Measurements from ENCODE around the gene CCNL2.

The CCNL2 gene

GRCh38 chr1:1347663-1348419 lies 51.3 kb downstream of the CCNL2 start:
- peak; percentile 54 for DNase-seq (ENCODE audit: low read depth)
- H3K4me3 ChIP-seq (ENCODE audit: low read length), result peak overlapping the region; percentile 73
- TF ChIP-seq CTCF (IDR thresholded peaks at IDR 0.05; ENCODE audit: insufficient read depth, low read depth, low read length, missing control alignments), result no peak

- peak overlapping the region; percentile 73 for H3K4me3 ChIP-seq (ENCODE audit: low read length)
- DNase-seq (ENCODE audit: low read depth), result no peak
- no peak for TF ChIP-seq CTCF (IDR thresholded peaks at IDR 0.05; ENCODE audit: insufficient read depth, low read depth, low read length, missing control alignments)
Measured at GRCh38 chr1:1347026-1347595, 52.0 kb downstream of the CCNL2 start.

GRCh38 chr1:1346501-1346890 lies 52.6 kb downstream of the CCNL2 start:
- TF ChIP-seq CTCF (IDR thresholded peaks at IDR 0.05; ENCODE audit: insufficient read depth, low read depth, low read length, missing control alignments), result no peak
- no peak overlapping the region for H3K4me3 ChIP-seq (ENCODE audit: low read length)
- DNase-seq (ENCODE audit: low read depth), result no peak

GRCh38 chr1:1345860-1346500 lies 53.2 kb downstream of the CCNL2 start:
- H3K4me3 ChIP-seq (ENCODE audit: low read length), result peak overlapping the region; percentile 37
- no peak for DNase-seq (ENCODE audit: low read depth)
- TF ChIP-seq CTCF (IDR thresholded peaks at IDR 0.05; ENCODE audit: insufficient read depth, low read depth, low read length, missing control alignments), result no peak

- no peak for TF ChIP-seq CTCF (IDR thresholded peaks at IDR 0.05; ENCODE audit: insufficient read depth, low read depth, low read length, missing control alignments)
- H3K4me3 ChIP-seq (ENCODE audit: low read length), result peak overlapping the region; percentile 37
Measured at GRCh38 chr1:1345384-1345783, 53.8 kb downstream of the CCNL2 start.

GRCh38 chr1:1344655-1345361 lies 54.3 kb downstream of the CCNL2 start:
- H3K4me3 ChIP-seq (ENCODE audit: low read length), result peak overlapping the region; percentile 37
- DNase-seq (ENCODE audit: low read depth), result peak; percentile 98
- TF ChIP-seq CTCF (IDR thresholded peaks at IDR 0.05; ENCODE audit: insufficient read depth, low read depth, low read length, missing control alignments), result peak; percentile 47

More at GRCh38 chr1:1345384-1345783, 53.8 kb downstream of the CCNL2 start:
- no peak for DNase-seq (ENCODE audit: low read depth)

All from epithelial cell of esophagus (primary cell).